ENCODE results near the gene DYNC2LI1.

The DYNC2LI1 gene

DNA sequence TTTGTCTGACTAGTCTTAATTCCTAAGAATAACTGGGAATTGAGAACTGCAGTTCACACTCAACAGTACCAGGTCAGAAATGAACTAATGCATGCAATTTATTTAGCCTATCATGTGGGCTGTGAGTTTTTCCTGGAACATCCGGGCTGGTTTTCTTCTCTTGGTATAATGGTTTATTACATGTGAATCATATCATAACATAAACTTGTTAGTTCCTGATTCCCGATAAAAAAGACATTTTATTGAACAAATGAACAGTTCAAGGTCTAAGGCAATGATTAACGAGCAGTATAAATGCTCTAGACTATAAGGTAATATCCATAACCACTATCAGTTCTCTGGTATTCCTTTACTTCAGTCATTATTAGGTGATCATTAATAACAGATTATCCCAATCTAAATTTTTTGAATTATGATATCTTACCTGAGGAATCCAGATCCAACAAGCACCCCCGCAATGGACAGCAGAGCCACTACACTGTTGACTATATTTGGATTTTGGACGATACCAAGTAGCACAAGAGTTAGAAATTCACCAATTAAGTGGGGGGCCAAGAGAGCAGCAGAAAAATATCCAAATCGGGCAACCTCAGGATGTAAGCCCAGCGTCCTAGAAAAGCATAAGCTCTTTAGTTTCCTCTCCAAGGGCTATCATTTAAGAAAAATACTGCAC is 45.8 kb downstream of the DYNC2LI1 start:
- DNase-seq, result no peak
- intact Hi-C loops (cut with DNase I; ENCODE audit: low total_unique reads), result no loop called here
- peaks cover 0 to 4% (median 0%) of the 10 kb centered on the region in 3 donors for H3K36me3 ChIP-seq
- H3K4me1 ChIP-seq, result no peaks in the 10 kb centered on the region
- H3K27me3 ChIP-seq, result no peaks in the 10 kb centered on the region
- H3K9me3 ChIP-seq, result no peaks in the 10 kb centered on the region
- TF ChIP-seq CTCF (IDR thresholded peaks at IDR 0.05), result no peak
- H3K27ac ChIP-seq, result no peak overlapping the region
- H3K4me3 ChIP-seq, result no peak overlapping the region

DNA sequence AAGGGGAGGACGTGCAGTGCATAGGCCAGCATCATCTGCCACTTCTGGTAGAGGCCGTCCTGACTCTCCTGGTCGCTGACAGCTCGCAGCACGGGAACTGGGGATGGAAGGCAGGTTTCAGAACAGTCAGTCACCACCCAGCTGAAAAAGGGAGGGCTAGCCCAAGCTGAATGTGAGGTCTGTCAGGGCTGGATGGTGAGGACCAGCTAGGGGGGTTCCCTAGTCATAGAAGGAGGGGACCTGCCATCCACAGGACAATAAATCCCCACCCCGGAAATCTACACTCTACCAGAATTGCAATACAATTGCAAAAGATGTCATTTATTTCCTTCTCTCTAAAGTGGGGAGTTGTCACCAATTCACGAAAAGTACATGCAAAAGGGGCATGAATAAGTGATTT is 49.0 kb downstream of the DYNC2LI1 start:
- intact Hi-C loops (cut with DNase I; ENCODE audit: low total_unique reads), result no loop called here
- no peak for DNase-seq
- H3K4me1 ChIP-seq, result no peaks in the 10 kb centered on the region
- H3K27ac ChIP-seq, result no peak overlapping the region
- no peaks in the 10 kb centered on the region for H3K36me3 ChIP-seq
- H3K4me3 ChIP-seq, result no peak overlapping the region
- H3K27me3 ChIP-seq, result no peaks in the 10 kb centered on the region
- no peaks in the 10 kb centered on the region for H3K9me3 ChIP-seq
- no peak for TF ChIP-seq CTCF (IDR thresholded peaks at IDR 0.05)

- Histone ChIP-seq H3K27ac (no peak overlapping the region), H3K4me1 (no peaks in the 10 kb centered on the region), H3K27me3 (no peaks in the 10 kb centered on the region), H3K4me3 (no peak overlapping the region), H3K9me3 (no peaks in the 10 kb centered on the region), H3K36me3 (no peaks in the 10 kb centered on the region)
- DNase-seq, result no peak
- no peak for TF ChIP-seq CTCF (IDR thresholded peaks at IDR 0.05)
- intact Hi-C loops (cut with DNase I; ENCODE audit: low total_unique reads), result no loop called here
Observed at GRCh38 chr2:43823751-43824150, 49.9 kb downstream of the DYNC2LI1 start.

GRCh38 chr2:43824512-43824911 is 50.7 kb downstream of the DYNC2LI1 start:
- no peak for DNase-seq
- no peaks in the 10 kb centered on the region for H3K4me1 ChIP-seq
- no peak overlapping the region for H3K27ac ChIP-seq
- no peaks in the 10 kb centered on the region for H3K9me3 ChIP-seq
- H3K4me3 ChIP-seq, result no peak overlapping the region
- no peak for TF ChIP-seq CTCF (IDR thresholded peaks at IDR 0.05)
- intact Hi-C loops (cut with DNase I; ENCODE audit: low total_unique reads), result no loop called here
- no peaks in the 10 kb centered on the region for H3K27me3 ChIP-seq
- no peaks in the 10 kb centered on the region for H3K36me3 ChIP-seq

- Histone ChIP-seq H3K9me3 (no peaks in the 10 kb centered on the region), H3K4me3 (no peak overlapping the region), H3K27me3 (no peaks in the 10 kb centered on the region), H3K36me3 (no peaks in the 10 kb centered on the region), H3K27ac (no peak overlapping the region), H3K4me1 (no peaks in the 10 kb centered on the region)
- intact Hi-C loops (cut with DNase I; ENCODE audit: low total_unique reads), result no loop called here
- DNase-seq, result no peak
- no peak for TF ChIP-seq CTCF (IDR thresholded peaks at IDR 0.05)
Observed at GRCh38 chr2:43824951-43825493, 51.2 kb downstream of the DYNC2LI1 start.

All from tibial artery (tissue), 4 donors.